K562 (cell line): Measurements from ENCODE around the gene CACNA2D4. TPM values are rescaled to one million over a fixed set of nuclear protein-coding genes. Genes with fewer than 3 reads are reported as not detected.

ENCODE experiments used
- ATAC-seq: fragments of 200-7000 bp; cut with Tn5 transposase; 3 replicates; pipeline ENCODE4 v1.9.1; 2020; ENCODE audit warnings: moderate library complexity
- BruUV-seq: library from RNA; stranded (reverse); fragments of 400-500 nt; replicated peaks from 2 replicates; lab custom pipeline; 2021; lab: Mats Ljungman, UMichigan
- CTCF ChIA-PET: fragments of 300-600 bp; formaldehyde crosslinking; extraction: SDS; loops from one replicate; lab custom pipeline; 2021; ENCODE audit warnings: low intra/inter-chr PET ratio; lab: Yijun Ruan, JAX
- POLR2A ChIA-PET: fragments of 300-600, 350-650 bp; sonication (Branson Sonifier 250); formaldehyde crosslinking; extraction: SDS; loops from one replicate; lab custom pipeline; 2021; ENCODE audit warnings: antibody characterized with exemption, inconsistent platforms; lab: Yijun Ruan, JAX
- DNase-seq, 4 experiments: peaks; one replicate each; pipeline versions ENCODE4 v3.0.0 to v3.0.0-alpha.2; 2011 to 2018; ENCODE audit warnings: low spot score in 3 of 4, mixed read lengths in 3 of 4; ENCODE audit errors: extremely low read depth in 1 of 4
- FAIRE-seq: peaks from 2 replicates; lab custom pipeline; 2011; peaks lifted over from hg19 to GRCh38; lab: Jason Lieb, UNC
- H2AFZ ChIP-seq: 2 replicates; pipeline ENCODE4 v1.6.0; 2011; ENCODE audit warnings: low read depth, low read length, control low read depth, inconsistent platforms
- H3K27ac ChIP-seq: fragments of 200-600 bp; 3 replicates; pipeline ENCODE4 v1.8.0; 2011; ENCODE audit warnings: low read depth, mild to moderate bottlenecking, control low read depth, inconsistent platforms, low read length, moderate library complexity, mixed read lengths; ENCODE audit errors: extremely low read depth
- H3K27me3 ChIP-seq, 2 experiments: fragments of 300-600 bp in 1 of 2; 2 replicates in 1 of 2; 3 replicates in 1 of 2; pipeline versions ENCODE4 v1.6.0 to v1.8.0; 2011; ENCODE audit warnings: inconsistent platforms in 2 of 2, low read length in 2 of 2, mild to moderate bottlenecking in 1 of 2, mixed read lengths in 1 of 2, moderate library complexity in 1 of 2; ENCODE audit not compliant: control insufficient read depth in 2 of 2, insufficient read depth in 2 of 2
- H3K36me3 ChIP-seq: fragments of 300-600 bp; 3 replicates; pipeline ENCODE4 v1.8.0; 2011; ENCODE audit warnings: mild to moderate bottlenecking, low read length, inconsistent platforms; ENCODE audit not compliant: control insufficient read depth, insufficient read depth
- H3K4me1 ChIP-seq, 2 experiments: fragments of 200-600 bp in 1 of 2; replicated peaks in 1 of 2; 2 replicates in 1 of 2; 3 replicates in 1 of 2; pipeline versions ENCODE4 v1.5.1 to v1.8.0; 2011; ENCODE audit warnings: inconsistent platforms in 2 of 2, low read length in 2 of 2, mild to moderate bottlenecking in 1 of 2, mixed read lengths in 1 of 2, moderate library complexity in 1 of 2; ENCODE audit not compliant: control insufficient read depth in 2 of 2, insufficient read depth in 2 of 2
- H3K4me2 ChIP-seq: 2 replicates; pipeline ENCODE4 v1.6.1; 2011; ENCODE audit warnings: low read length, control low read depth, inconsistent platforms, mixed read lengths; ENCODE audit not compliant: insufficient read depth
- H3K4me3 ChIP-seq: fragments of 200-600 bp; sonication (generic), shearing (Covaris generic); 2 replicates; pipeline ENCODE4 v1.5.1; 2016; ENCODE audit warnings: control low read depth, inconsistent platforms
- H3K79me2 ChIP-seq: fragments of 200-600 bp; 3 replicates; pipeline ENCODE4 v1.8.0; 2011; ENCODE audit warnings: low read length, inconsistent platforms; ENCODE audit not compliant: control insufficient read depth, insufficient read depth
- H3K9ac ChIP-seq, 2 experiments: 2 replicates each; pipeline versions ENCODE4 v1.6.0 to v1.6.1; 2011; ENCODE audit warnings: low read depth in 2 of 2, low read length in 2 of 2, control low read depth in 1 of 2, inconsistent platforms in 1 of 2, mild to moderate bottlenecking in 1 of 2, mixed read lengths in 1 of 2; ENCODE audit not compliant: insufficient read depth in 1 of 2
- H3K9me1 ChIP-seq: one replicate; pipeline ENCODE4 v1.6.0; 2011; ENCODE audit warnings: inconsistent platforms, mild to moderate bottlenecking, low read length, moderate library complexity; ENCODE audit not compliant: control insufficient read depth, insufficient read depth
- H3K9me3 ChIP-seq: replicated peaks from 2 replicates; pipeline ENCODE4 v1.5.1; 2011; ENCODE audit warnings: low read depth, low read length, inconsistent platforms; ENCODE audit not compliant: control insufficient read depth, insufficient read depth
- H4K20me1 ChIP-seq: replicated peaks from 2 replicates; pipeline ENCODE4 v1.6.1; 2011; ENCODE audit warnings: low read length, inconsistent platforms, mixed read lengths; ENCODE audit not compliant: control insufficient read depth, insufficient read depth
- CBFA2T2 ChIP-seq: fragments of 450-650 bp; conservative IDR thresholded peaks from 2 replicates; pipeline ENCODE4 v1.6.1; 2017; ENCODE audit warnings: mild to moderate bottlenecking
- CREBBP ChIP-seq: IDR thresholded peaks from one replicate; pipeline ENCODE4 v1.6.1; 2012; ENCODE audit warnings: low read depth, mild to moderate bottlenecking, control low read depth, inconsistent platforms, low read length
- NFIX ChIP-seq: fragments of 250-450 bp; sonication (Bioruptor Pico); IDR thresholded peaks from 2 replicates; pipeline ENCODE4 v1.4.0; 2020; ENCODE audit warnings: low read depth, mild to moderate bottlenecking, moderate library complexity
- NR0B1 ChIP-seq: fragments of 450-650 bp; IDR thresholded peaks from one replicate; pipeline ENCODE4 v1.6.1; 2018; ENCODE audit warnings: mild to moderate bottlenecking, moderate library complexity; ENCODE audit not compliant: partially characterized antibody
- SAFB ChIP-seq: fragments of 200-400 bp; formaldehyde crosslinking; IDR thresholded peaks from 2 replicates; pipeline ENCODE4 v1.6.1; 2017; ENCODE audit warnings: low read depth, low read length, borderline replicate concordance
- SAFB2 ChIP-seq: fragments of 200-400 bp; formaldehyde crosslinking; IDR thresholded peaks from 2 replicates; pipeline ENCODE4 v1.6.1; 2018; ENCODE audit warnings: borderline replicate concordance, low read length, low read depth, moderate library complexity; ENCODE audit not compliant: severe bottlenecking
- TFAP4 ChIP-seq: sonication (generic); formaldehyde crosslinking; IDR thresholded peaks from 2 replicates; pipeline ENCODE4 v1.8.0; 2022; ENCODE audit warnings: missing genetic modification reagents, mild to moderate bottlenecking, moderate library complexity, borderline replicate concordance
- ZBTB43 ChIP-seq: sonication (generic); formaldehyde crosslinking; IDR thresholded peaks from 2 replicates; pipeline ENCODE4 v1.8.0; 2023; ENCODE audit warnings: mild to moderate bottlenecking, missing genetic modification reagents
- ZNF146 ChIP-seq: IDR thresholded peaks from one replicate; pipeline ENCODE4 v1.6.1; 2018; ENCODE audit warnings: missing compliant biosample characterization; ENCODE audit not compliant: unreplicated experiment
- ZNF695 ChIP-seq: fragments of 450-650 bp; formaldehyde crosslinking; IDR thresholded peaks from 2 replicates; pipeline ENCODE4 v1.4.0; 2020; ENCODE audit warnings: mild to moderate bottlenecking, moderate library complexity
- WGBS: fragments of 100-300 bp; shearing (Covaris generic); methylation state at CpG from one replicate; pipeline ENCODE4 v1.1.6; 2016; ENCODE audit warnings: low coverage, mixed read lengths; ENCODE audit not compliant: insufficient coverage; ENCODE audit errors: missing lambda C conversion rate; 5-methylcytosine and 5-hydroxymethylcytosine counted together
- in situ Hi-C: fragments of 300-500 bp; cut with MboI; formaldehyde crosslinking; loops from 4 replicates; pipeline ENCODE4 v1.15.0; 2018; ENCODE audit warnings: inconsistent platforms, mixed read lengths
- intact Hi-C: fragments of 100-400 bp; cut with micrococcal nuclease; formaldehyde crosslinking; loops from 2 replicates; pipeline ENCODE4 v1.14.2; 2022
- polyA plus RNA-seq, 8 experiments: library from polyadenylated mRNA; depleted of rRNA in 4 of 8; stranded (reverse) in 5 of 8; unstranded in 3 of 8; fragments of >200 nt; fragmentation: Nextera tagmentation in 2 of 8; fragmentation: Illumina TruSeq in 1 of 8; extraction: Ambion mirVana in 2 of 8; extraction: Trizol in 1 of 8; gene quantifications; 2 replicates each; pipeline versions ENCODE4 v1.2.1 to v1.2.3, GENCODE V29; 2011 to 2014; ENCODE audit warnings: inconsistent platforms in 1 of 8, missing spikeins in 1 of 8
- total RNA-seq, 7 experiments: library from RNA; depleted of rRNA in 6 of 7; stranded (reverse); fragments of >200 nt in 6 of 7; fragmentation: Illumina TruSeq in 2 of 7; extraction: Trizol in 2 of 7; gene quantifications; 2 replicates each; pipeline versions ENCODE4 v1.2.1 to v1.2.3, GENCODE V29; 2011 to 2021; ENCODE audit warnings: low replicate concordance in 1 of 7

Gene CACNA2D4
- total and polyA plus RNA-seq, 9 of the 15 experiments (the other 6 are each of a cell fraction or from before 2014, with no cell fraction given) = 0.04 to 0.69 (median 0.40) TPM; not detected in 3

- intact Hi-C loops = no loop called here
These were observed 28.6 kb upstream of the CACNA2D4 start for GRCh38 chr12:1947081-1947480.

More at GRCh38 chr12:1947081-1947480, 28.6 kb upstream of the CACNA2D4 start:
- H3K4me3 ChIP-seq = no peak overlapping the region
- WGBS = 23% methylated on average over 1 of the region's 1 CpG
- no peak for DNase-seq
- TF ChIP-seq ZNF695 (CRISPR knock-in tag) = no peak
- TF ChIP-seq NR0B1 = no peak
- TF ChIP-seq SAFB = no peak
- no peak for TF ChIP-seq TFAP4 (CRISPR knock-in tag)
- TF ChIP-seq ZNF146 (CRISPR knock-in tag) = no peak
- TF ChIP-seq CBFA2T2 = no peak
- no peak for TF ChIP-seq SAFB2
- no peak for TF ChIP-seq CREBBP
- TF ChIP-seq ZBTB43 (CRISPR knock-in tag) = no peak
- TF ChIP-seq NFIX (CRISPR knock-in tag) = no peak
- ATAC-seq = no peak
- H3K27me3 ChIP-seq = no peaks in the 10 kb centered on the region
- H3K9me3 ChIP-seq = no peaks in the 10 kb centered on the region
- no peak overlapping the region for H3K9ac ChIP-seq
- H2AFZ ChIP-seq = no peak overlapping the region
- CTCF ChIA-PET = no interaction called here
- H3K27ac ChIP-seq = no peak overlapping the region
- no peak for FAIRE-seq
- BruUV-seq = no TSS peak
- H4K20me1 ChIP-seq = no peaks in the 10 kb centered on the region
- H3K79me2 ChIP-seq = no peaks in the 10 kb centered on the region
- POLR2A ChIA-PET = no interaction called here
- no peak overlapping the region for H3K4me2 ChIP-seq
- H3K4me1 ChIP-seq = peaks cover 0 to 3% of the 10 kb centered on the region in 2 experiments; a peak in 2 of 5 replicates
- no peaks in the 10 kb centered on the region for H3K36me3 ChIP-seq
- no peaks in the 10 kb centered on the region for H3K9me1 ChIP-seq
- in situ Hi-C loops = no loop called here
